GOT3 (cell line): ENCODE measurements around the gene PTPRU.
"Not testable (repeated sequence)": the region's sequence is repeated elsewhere in the genome, so short reads cannot be mapped to it uniquely, and the experiment has no call there.

Source experiments
- DNase-seq: peaks from one replicate; lab custom pipeline; 2025; ENCODE audit warnings: mixed read lengths; lab: John Stamatoyannopoulos, UW

The PTPRU gene

GRCh38 chr1:29290414-29290985 lies 54.2 kb downstream of the PTPRU start:
- no peak for DNase-seq

DNA sequence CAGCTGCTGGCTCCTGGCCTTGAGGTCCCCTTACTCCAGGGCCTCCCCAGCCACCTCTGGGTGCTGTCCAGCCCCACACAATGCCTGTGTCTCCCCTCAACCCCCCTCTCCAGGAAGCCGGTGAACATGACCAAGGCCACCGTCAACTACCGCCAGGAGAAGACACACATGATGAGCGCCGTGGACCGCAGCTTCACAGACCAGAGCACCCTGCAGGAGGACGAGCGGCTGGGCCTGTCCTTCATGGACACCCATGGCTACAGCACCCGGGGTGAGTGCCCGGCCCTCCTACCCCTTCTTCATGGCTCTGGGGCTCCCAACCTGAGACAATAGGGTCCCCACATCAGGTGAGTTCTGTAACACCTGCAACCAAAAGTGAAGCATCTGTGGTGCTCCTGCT lies 55.4 kb downstream of the PTPRU start:
- no peak for DNase-seq

DNA sequence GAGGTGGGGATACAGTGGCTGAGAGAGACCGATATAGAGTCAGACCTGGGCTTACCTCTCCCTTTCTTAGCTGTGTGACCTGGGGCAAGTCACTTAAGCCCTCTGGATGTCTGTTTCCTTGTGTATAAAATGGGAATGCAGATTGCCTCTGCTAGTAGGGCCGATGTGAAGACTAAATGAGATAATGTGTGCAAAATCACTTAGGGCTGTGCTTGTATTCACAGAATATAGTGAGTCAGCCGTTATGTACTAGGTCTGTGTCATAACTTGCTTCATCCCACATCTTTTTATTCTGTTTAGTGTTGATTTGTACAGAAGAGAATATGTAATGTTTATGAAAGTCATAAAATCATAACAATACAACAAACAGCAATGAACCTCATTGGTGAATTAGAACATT lies 56.0 kb downstream of the PTPRU start:
- no peak for DNase-seq

- DNase-seq = no peak
These were observed 61.1 kb downstream of the PTPRU start for GRCh38 chr1:29297450-29297849.

- DNase-seq = no peak
These were observed 61.9 kb downstream of the PTPRU start for GRCh38 chr1:29298246-29298645.

- no peak for DNase-seq
These were observed 63.1 kb downstream of the PTPRU start for GRCh38 chr1:29299446-29299845.

DNA sequence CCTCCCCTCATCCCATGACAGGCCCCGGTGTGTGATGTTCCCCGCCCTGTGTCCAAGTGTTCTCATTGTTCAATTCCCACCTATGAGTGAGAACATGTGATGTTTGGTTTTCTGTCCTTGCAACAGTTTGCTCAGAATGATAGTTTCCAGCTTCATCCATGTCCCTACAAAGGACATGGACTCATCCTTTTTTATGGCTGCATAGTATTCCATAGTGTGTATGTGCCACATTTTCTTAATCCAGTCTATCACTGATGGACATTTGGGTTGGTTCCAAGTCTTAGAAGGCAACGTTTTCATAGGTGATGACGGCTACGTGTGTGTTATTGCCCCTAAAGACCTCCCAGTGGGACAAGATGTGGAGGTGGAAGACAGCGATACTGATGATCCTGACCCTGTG lies 65.4 kb downstream of the PTPRU start:
- DNase-seq = not testable (repeated sequence)

- DNase-seq = no peak
These were observed 67.1 kb downstream of the PTPRU start for GRCh38 chr1:29303201-29304024.

DNA sequence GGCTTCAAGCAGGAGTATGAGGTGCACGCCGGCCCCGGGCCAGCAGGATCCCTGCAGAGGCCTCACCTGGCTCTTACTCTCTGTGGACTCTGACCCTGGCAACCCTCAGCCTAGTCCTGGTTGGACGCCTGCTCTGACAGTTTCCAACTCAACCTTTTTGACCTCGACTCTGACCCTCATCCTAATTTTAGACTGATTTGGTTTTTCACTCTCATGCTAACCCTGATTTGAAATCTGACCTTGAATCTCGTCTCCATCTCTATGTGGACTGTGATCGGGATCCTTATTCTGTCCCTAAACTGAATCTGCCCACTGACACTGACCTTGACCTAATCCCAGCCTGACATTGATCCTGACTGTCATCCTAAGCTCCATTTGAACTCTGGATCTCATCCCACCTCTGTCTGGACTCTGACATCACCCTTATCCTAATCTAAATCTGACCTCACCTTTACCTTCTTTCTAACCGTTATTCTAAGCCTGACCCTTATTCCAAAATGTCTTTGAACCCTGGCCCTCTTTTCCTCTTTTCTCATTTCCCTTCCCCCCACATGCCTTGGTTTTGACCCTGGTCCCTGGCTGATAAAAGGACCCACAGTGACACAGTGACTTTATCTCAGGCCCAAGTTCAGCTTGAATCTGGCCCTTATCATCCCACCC lies 67.8 kb downstream of the PTPRU start:
- DNase-seq = no peak

- DNase-seq = no peak
These were observed 69.6 kb downstream of the PTPRU start for GRCh38 chr1:29305943-29306342.

- DNase-seq = no peak
These were observed 70.3 kb downstream of the PTPRU start for GRCh38 chr1:29306471-29307140.

- DNase-seq = no peak
These were observed 72.8 kb downstream of the PTPRU start for GRCh38 chr1:29309075-29309474.

- no peak for DNase-seq
These were observed 73.3 kb downstream of the PTPRU start for GRCh38 chr1:29309621-29310020.

GRCh38 chr1:29310616-29311180 lies 74.4 kb downstream of the PTPRU start:
- DNase-seq = no peak

GRCh38 chr1:29311352-29312030 lies 75.2 kb downstream of the PTPRU start:
- no peak for DNase-seq

GRCh38 chr1:29312469-29313461 lies 76.4 kb downstream of the PTPRU start:
- DNase-seq = no peak

DNA sequence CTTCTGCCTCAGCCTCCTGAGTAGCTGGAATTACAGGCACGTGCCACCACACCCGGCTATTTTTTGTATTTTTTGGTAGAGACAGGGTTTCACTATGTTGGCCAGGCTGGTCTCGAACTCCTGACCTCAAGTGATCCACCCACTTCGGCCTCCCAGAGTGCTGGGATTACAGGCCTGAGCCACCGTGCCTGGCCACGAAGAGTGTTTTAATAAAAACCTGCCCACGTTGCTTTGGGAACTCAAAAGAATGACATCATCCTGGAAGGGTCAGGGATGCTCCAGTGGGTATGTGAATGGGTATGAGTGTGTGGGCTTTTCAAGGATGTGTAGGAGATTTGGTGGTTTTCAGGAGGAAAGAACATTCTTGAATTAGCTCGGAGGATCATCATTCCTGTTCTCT lies 78.4 kb downstream of the PTPRU start:
- DNase-seq = not testable (repeated sequence)

DNA sequence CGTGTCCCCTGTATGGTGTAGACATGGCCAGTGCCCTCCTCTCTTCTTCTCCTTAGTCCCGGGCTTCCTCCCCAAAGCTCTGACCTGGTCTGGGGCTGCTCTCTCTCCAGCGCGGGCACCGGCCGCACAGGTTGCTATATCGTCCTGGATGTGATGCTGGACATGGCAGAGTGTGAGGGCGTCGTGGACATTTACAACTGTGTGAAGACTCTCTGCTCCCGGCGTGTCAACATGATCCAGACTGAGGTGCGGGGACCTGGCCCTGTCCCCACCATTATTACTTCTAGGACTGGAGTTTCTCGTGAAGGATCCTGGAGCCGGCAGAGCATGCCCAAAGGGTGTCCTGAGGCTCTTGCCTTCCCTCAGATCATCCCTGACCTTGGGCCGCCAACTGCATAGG lies 78.9 kb downstream of the PTPRU start:
- DNase-seq = no peak

DNA sequence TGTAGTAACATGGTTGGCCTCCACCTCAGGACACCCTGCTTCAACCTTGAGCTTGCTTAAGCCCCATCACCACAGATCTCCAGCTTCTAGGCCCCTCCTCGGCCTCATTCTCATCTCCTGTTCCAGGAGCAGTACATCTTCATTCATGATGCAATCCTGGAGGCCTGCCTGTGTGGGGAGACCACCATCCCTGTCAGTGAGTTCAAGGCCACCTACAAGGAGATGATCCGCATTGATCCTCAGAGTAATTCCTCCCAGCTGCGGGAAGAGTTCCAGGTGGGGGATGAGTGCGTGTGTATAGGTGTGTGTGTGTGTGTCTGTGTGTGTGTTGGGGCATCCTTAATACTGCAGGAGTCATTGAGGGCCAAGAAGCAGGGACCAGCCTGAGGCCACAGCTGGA lies 79.6 kb downstream of the PTPRU start:
- no peak for DNase-seq
